GM19395 (cell line): Measurements from ENCODE around the gene GRM3.

Source experiments
- ATAC-seq: cut with Tn5 transposase; IDR thresholded peaks from one replicate; pipeline ENCODE4 v1.9.1; 2021; ENCODE audit warnings: mild to moderate bottlenecking, moderate library complexity; ENCODE audit not compliant: unreplicated experiment

The GRM3 gene

GRCh38 chr7:86692755-86693154 is 49.0 kb downstream of the GRM3 start:
- ATAC-seq: no peak

GRCh38 chr7:86706406-86706805 is 62.7 kb downstream of the GRM3 start:
- no peak for ATAC-seq

- no peak for ATAC-seq
Observed at GRCh38 chr7:86708031-86708680, 64.4 kb downstream of the GRM3 start.

- no peak for ATAC-seq
Observed at GRCh38 chr7:86720306-86720705, 76.6 kb downstream of the GRM3 start.

- ATAC-seq: no peak
Observed at GRCh38 chr7:86733783-86734182, 90.1 kb downstream of the GRM3 start.

- no peak for ATAC-seq
Observed at GRCh38 chr7:86745013-86745745, 101.5 kb downstream of the GRM3 start.

GRCh38 chr7:86747698-86748097 is 104.0 kb downstream of the GRM3 start:
- no peak for ATAC-seq

- no peak for ATAC-seq
Observed at GRCh38 chr7:86748201-86748600, 104.5 kb downstream of the GRM3 start.

GRCh38 chr7:86748843-86749719 is 105.4 kb downstream of the GRM3 start:
- ATAC-seq: no peak

GRCh38 chr7:86749741-86750665 is 106.3 kb downstream of the GRM3 start:
- ATAC-seq: no peak

- ATAC-seq: no peak
Observed at GRCh38 chr7:86760236-86760635, 116.5 kb downstream of the GRM3 start.

- no peak for ATAC-seq
Observed at GRCh38 chr7:86762129-86762528, 118.4 kb downstream of the GRM3 start.

- no peak for ATAC-seq
Observed at GRCh38 chr7:86765931-86766330, 122.2 kb downstream of the GRM3 start.

- peak; percentile 49 for ATAC-seq
Observed at GRCh38 chr7:86768394-86768793, 124.7 kb downstream of the GRM3 start.

- peak; percentile 85 for ATAC-seq
Observed at GRCh38 chr7:86768967-86769760, 125.5 kb downstream of the GRM3 start.

GRCh38 chr7:86773309-86773708 is 129.6 kb downstream of the GRM3 start:
- ATAC-seq: no peak

GRCh38 chr7:86775203-86775602 is 131.5 kb downstream of the GRM3 start:
- no peak for ATAC-seq

GRCh38 chr7:86776136-86776535 is 132.4 kb downstream of the GRM3 start:
- no peak for ATAC-seq

- ATAC-seq: no peak
Observed at GRCh38 chr7:86778271-86778670, 134.6 kb downstream of the GRM3 start.

- ATAC-seq: no peak
Observed at GRCh38 chr7:86784765-86785164, 141.1 kb downstream of the GRM3 start.
